HCT116 (cell line): ENCODE measurements around the gene EPG5. TPM values are rescaled to one million over a fixed set of nuclear protein-coding genes. Genes with fewer than 3 reads are reported as not detected.
"Not testable (repeated sequence)": the region's sequence is repeated elsewhere in the genome, so short reads cannot be mapped to it uniquely, and the experiment has no call there.

ENCODE experiments used
- ATAC-seq: fragments of 200-7000 bp; cut with Tn5 transposase; 2 replicates; pipeline ENCODE4 v1.9.1; 2020; ENCODE audit warnings: mild to moderate bottlenecking, moderate library complexity
- BruUV-seq: library from RNA; stranded (reverse); fragments of 400-500 nt; replicated peaks from 2 replicates; lab custom pipeline; 2021; lab: Mats Ljungman, UMichigan
- CTCF ChIA-PET: fragments of 300-600 bp; sonication (Branson Sonifier 250); formaldehyde crosslinking; loops from one replicate; lab custom pipeline; 2021; ENCODE audit warnings: antibody characterized with exemption; lab: Charles Lee
- POLR2A ChIA-PET: fragments of 300-600, 350-600 bp; sonication (Branson Sonifier 250); formaldehyde crosslinking; loops from one replicate; lab custom pipeline; 2021; ENCODE audit warnings: antibody characterized with exemption; lab: Charles Lee
- RAD21 ChIA-PET, 2 experiments: fragments of 300-600 bp; sonication (Branson Sonifier 250); formaldehyde crosslinking; loops; one replicate each; lab custom pipeline; 2023; ENCODE audit warnings: low total read pairs in 2 of 2; ENCODE audit not compliant: uncharacterized antibody in 2 of 2, unreplicated experiment in 2 of 2, low non-redundant PET in 1 of 2; lab: Charles Lee
- DNase-seq: peaks from one replicate; pipeline ENCODE4 v3.0.0-alpha.2; 2010; ENCODE audit warnings: low read depth, low spot score
- H2AFZ ChIP-seq: fragments of 200-600 bp; shearing (Covaris generic), sonication (generic); 2 replicates; pipeline ENCODE4 v1.6.1; 2017; ENCODE audit warnings: low read depth, mixed run types, mixed read lengths, antibody characterized with exemption, low read length; ENCODE audit not compliant: poor library complexity, severe bottlenecking
- H3K27ac ChIP-seq: 2 replicates; pipeline ENCODE4 v1.5.1; 2012; ENCODE audit warnings: low read depth, low read length
- H3K27me3 ChIP-seq: fragments of 200-600 bp; sonication (generic); 2 replicates; pipeline ENCODE4 v1.6.1; 2016; ENCODE audit warnings: mixed run types, low read length, mixed read lengths; ENCODE audit not compliant: insufficient read depth
- H3K36me3 ChIP-seq, 2 experiments: fragments of 200-500 bp in 1 of 2; fragments of 200-600 bp in 1 of 2; sonication (Bioruptor generic) in 1 of 2; sonication (generic) in 1 of 2; 2 replicates each; pipeline versions ENCODE4 v1.5.1 to v1.6.1; 2014 to 2016; ENCODE audit warnings: low read length in 2 of 2, inconsistent platforms in 1 of 2, mixed read lengths in 1 of 2, mixed run types in 1 of 2; ENCODE audit not compliant: insufficient read depth in 2 of 2, control insufficient read depth in 1 of 2
- H3K4me1 ChIP-seq, 2 experiments: fragments of 200-600 bp in 1 of 2; sonication (generic) in 1 of 2; 2 replicates each; pipeline versions ENCODE4 v1.5.1 to v1.6.1; 2012 to 2017; ENCODE audit warnings: low read length in 2 of 2, inconsistent platforms in 1 of 2, mild to moderate bottlenecking in 1 of 2, mixed read lengths in 1 of 2, mixed run types in 1 of 2, moderate library complexity in 1 of 2; ENCODE audit not compliant: insufficient read depth in 2 of 2, control insufficient read depth in 1 of 2
- H3K4me2 ChIP-seq: fragments of 200-600 bp; sonication (generic); 2 replicates; pipeline ENCODE4 v1.6.1; 2017; ENCODE audit warnings: mixed run types, low read length, mixed read lengths
- H3K4me3 ChIP-seq, 2 experiments: fragments of 200-600 bp in 1 of 2; sonication (generic) in 1 of 2; replicated peaks in 1 of 2; 2 replicates each; pipeline ENCODE4 v1.5.1; 2011 to 2016; ENCODE audit warnings: low read length in 2 of 2, control low read depth in 1 of 2, low read depth in 1 of 2, mild to moderate bottlenecking in 1 of 2, mixed read lengths in 1 of 2, mixed run types in 1 of 2
- H3K79me2 ChIP-seq: fragments of 200-600 bp; sonication (generic); 2 replicates; pipeline ENCODE4 v1.6.1; 2017; ENCODE audit warnings: mild to moderate bottlenecking, mixed run types, low read length, moderate library complexity, mixed read lengths; ENCODE audit not compliant: insufficient read depth
- H3K9ac ChIP-seq: fragments of 200-600 bp; sonication (generic); 2 replicates; pipeline ENCODE4 v1.6.1; 2016; ENCODE audit warnings: low read length, mixed read lengths
- H3K9me2 ChIP-seq: fragments of 200-600 bp; sonication (generic), shearing (Covaris generic); 2 replicates; pipeline ENCODE4 v1.6.1; 2017; ENCODE audit warnings: mixed run types, mild to moderate bottlenecking, moderate library complexity; ENCODE audit not compliant: insufficient read depth
- H3K9me3 ChIP-seq, 2 experiments: fragments of 200-500 bp in 1 of 2; fragments of 200-600 bp in 1 of 2; sonication (Bioruptor generic) in 1 of 2; sonication (generic) in 1 of 2; 2 replicates each; pipeline ENCODE4 v1.6.1; 2014 to 2017; ENCODE audit warnings: low read length in 2 of 2, mixed read lengths in 2 of 2, inconsistent platforms in 1 of 2, low read depth in 1 of 2, mild to moderate bottlenecking in 1 of 2, mixed run types in 1 of 2, moderate library complexity in 1 of 2; ENCODE audit not compliant: control insufficient read depth in 1 of 2, insufficient read depth in 1 of 2
- H4K20me1 ChIP-seq: fragments of 200-600 bp; sonication (generic), shearing (Covaris generic); 2 replicates; pipeline ENCODE4 v1.6.1; 2017; ENCODE audit warnings: mixed run types, mild to moderate bottlenecking, moderate library complexity; ENCODE audit not compliant: insufficient read depth
- CTCF ChIP-seq, 3 experiments: fragments of 200-600 bp in 1 of 3; sonication (generic) in 1 of 3; IDR thresholded peaks in 2 of 3; conservative IDR thresholded peaks in 1 of 3; 2 replicates each; pipeline ENCODE4 v1.5.1; 2012 to 2017; ENCODE audit warnings: low read depth in 2 of 3, low read length in 2 of 3, antibody characterized with exemption in 1 of 3, borderline replicate concordance in 1 of 3, control low read depth in 1 of 3, mild to moderate bottlenecking in 1 of 3, mixed read lengths in 1 of 3, mixed run types in 1 of 3, moderate library complexity in 1 of 3; ENCODE audit not compliant: insufficient read depth in 1 of 3
- ELF1 ChIP-seq: IDR thresholded peaks from 2 replicates; pipeline ENCODE4 v1.6.1; 2012; ENCODE audit warnings: low read depth, borderline replicate concordance
- EZH2phosphoT487 ChIP-seq: fragments of 200-600 bp; IDR thresholded peaks from 2 replicates; pipeline ENCODE4 v1.6.1; 2018; ENCODE audit warnings: antibody characterized with exemption, borderline replicate concordance
- SP1 ChIP-seq: IDR thresholded peaks from 2 replicates; pipeline ENCODE4 v1.6.1; 2012; ENCODE audit warnings: low read depth
- intact Hi-C: fragments of 100-400 bp; cut with micrococcal nuclease; formaldehyde crosslinking; loops from 2 replicates; pipeline ENCODE4 v1.10.0; 2022
- total RNA-seq: library from RNA; stranded (reverse); gene quantifications from one replicate; pipeline ENCODE4 v1.2.1, GENCODE V29; 2021; ENCODE audit not compliant: unreplicated experiment

The EPG5 gene
- total RNA-seq, 1 experiment from 2014 or later, result 12.9 TPM

- TF ChIP-seq CTCF (IDR thresholded peaks at IDR 0.05 in 2 of 3, conservative IDR thresholded peaks at IDR 0.05 in 1 of 3; ENCODE audit: borderline replicate concordance in 1 of 3, insufficient read depth in 1 of 3, low read depth in 2 of 3, low read length in 2 of 3), result no peak
- TF ChIP-seq SP1, result no peak
- TF ChIP-seq EZH2phosphoT487, result no peak
- TF ChIP-seq, all 23 proteins: peak for 0
Observed at GRCh38 chr18:45962461-45962860, 4.7 kb downstream of the EPG5 start (continued).

DNA sequence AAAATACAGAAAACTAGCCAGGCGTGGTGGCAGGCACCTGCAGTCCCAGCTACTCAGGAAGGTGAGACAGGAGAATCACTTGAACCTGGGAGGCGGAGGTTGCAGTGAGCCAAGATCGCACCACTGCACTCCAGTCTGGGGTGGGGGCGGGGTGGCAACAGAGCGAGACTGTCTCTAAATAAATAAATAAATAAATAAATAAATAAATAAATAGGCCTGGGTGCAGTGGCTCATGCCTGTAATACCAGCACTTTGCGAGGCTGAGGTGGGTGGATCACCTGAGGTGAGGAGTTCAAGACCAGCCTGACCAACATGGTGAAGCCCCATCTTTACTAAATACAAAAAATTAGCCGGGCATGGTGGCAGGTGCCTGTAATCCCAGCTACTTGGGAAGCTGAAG, 7.6 kb downstream of the EPG5 start:
- H3K36me3 ChIP-seq, H3K9me3 ChIP-seq, CTCF ChIA-PET, H3K27ac ChIP-seq, BruUV-seq, intact Hi-C loops, POLR2A ChIA-PET, RAD21 ChIA-PET, H3K9me2 ChIP-seq, H3K79me2 ChIP-seq, DNase-seq, H3K4me3 ChIP-seq, H2AFZ ChIP-seq, H4K20me1 ChIP-seq, ATAC-seq, H3K4me2 ChIP-seq, H3K27me3 ChIP-seq, H3K9ac ChIP-seq: not testable (repeated sequence)
- peaks cover 4 to 25% of the 10 kb centered on the region in 2 experiments; a peak in 3 of 4 replicates for H3K4me1 ChIP-seq

DNA sequence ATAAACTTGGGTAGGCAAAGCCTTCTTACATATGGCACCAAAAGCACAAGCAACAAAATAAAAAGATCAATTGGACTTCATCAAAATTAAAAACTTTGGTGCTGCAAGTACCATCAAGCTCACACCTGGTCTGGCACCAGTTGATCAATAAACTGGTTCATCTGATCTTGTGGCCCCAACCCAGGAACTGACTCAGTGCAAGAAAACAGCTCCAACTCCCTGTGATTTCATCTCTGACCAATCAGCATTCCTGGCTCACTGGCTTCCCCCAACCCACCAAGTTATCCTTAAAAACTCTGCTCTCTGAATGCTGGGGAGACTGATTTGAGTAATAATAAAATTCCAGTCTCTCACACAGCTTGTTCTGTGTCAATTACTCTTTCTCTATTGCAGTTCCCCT, 8.4 kb downstream of the EPG5 start:
- peaks cover 9 to 10% of the 10 kb centered on the region in 2 experiments for H3K36me3 ChIP-seq
- no peaks in the 10 kb centered on the region for H3K9me2 ChIP-seq
- ATAC-seq (no peak), DNase-seq (no peak)
- no peak overlapping the region for H3K4me2 ChIP-seq
- peaks cover 4% of the 10 kb centered on the region; the same call in 1 of the 2 replicates for H3K79me2 ChIP-seq
- no peaks in the 10 kb centered on the region for H4K20me1 ChIP-seq
- H3K4me3 ChIP-seq, result no peak overlapping the region
- H3K27ac ChIP-seq, result no peak overlapping the region
- peaks cover 7 to 33% of the 10 kb centered on the region in 2 experiments; a peak in 3 of 4 replicates for H3K4me1 ChIP-seq
- CTCF ChIA-PET, result no interaction called here
- H3K27me3 ChIP-seq, result no peaks in the 10 kb centered on the region
- no peak for TF ChIP-seq ELF1
- TF ChIP-seq, all 23 proteins: peak for 0
- RAD21 ChIA-PET, result no interaction called here
- Histone ChIP-seq H2AFZ (no peak overlapping the region), H3K9me3 (no peaks in the 10 kb centered on the region), H3K9ac (no peak overlapping the region)
- POLR2A ChIA-PET, result no interaction called here
- BruUV-seq, result no TSS peak
- intact Hi-C loops, result no loop called here
